ENCODE results near the gene COP1. TPM values are rescaled to one million over a fixed set of nuclear protein-coding genes. Genes with fewer than 3 reads are reported as not detected.

The COP1 gene
- total and polyA plus RNA-seq, 2 of the 8 experiments (the other 6 are each of a cell fraction or from before 2014, with no cell fraction given) = 26.2 to 44.9 TPM

DNA sequence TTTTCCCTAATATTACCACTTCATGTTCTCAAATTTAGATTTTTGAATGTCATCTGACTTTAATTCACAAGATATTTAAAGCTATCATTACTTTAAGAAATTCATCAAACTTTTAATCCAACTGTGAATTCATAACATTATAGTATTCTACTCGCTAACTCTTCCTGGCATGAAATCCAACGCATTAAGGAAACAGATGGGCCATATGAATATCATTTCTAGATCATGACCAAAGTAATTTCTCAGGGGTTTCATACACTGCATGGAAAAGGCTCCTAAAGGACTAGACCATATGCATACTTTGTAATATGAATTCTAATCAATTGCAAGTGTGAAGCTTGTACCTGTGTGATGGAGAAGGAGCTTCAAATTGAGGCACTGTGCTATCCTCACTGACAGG is 72.4 kb downstream of the COP1 start:
- no peak overlapping the region for H2BK120ac ChIP-seq (replicated peaks; ENCODE audit: low read depth, low read length)
- CTCF ChIA-PET (ENCODE audit: partially characterized antibody) = interaction anchor here (0.6 kb wide), 1 partner anchor 685 kb away, joined by 3 read pairs; no protein-coding TSS in a partner anchor
- no peak overlapping the region for H3K4me2 ChIP-seq (ENCODE audit: insufficient read depth in 1 of 2, low read depth in 2 of 2, low read length in 2 of 2)
- H3K27ac ChIP-seq (ENCODE audit: low read depth, low read length) = no peak overlapping the region
- peaks cover 4 to 5% of the 10 kb centered on the region in 2 experiments for H4K20me1 ChIP-seq (replicated peaks in 1 of 2; ENCODE audit: control insufficient read depth in 1 of 2, insufficient read depth in 2 of 2, low read length in 2 of 2)
- H3K23ac ChIP-seq (ENCODE audit: insufficient read length) = no peak overlapping the region
- peaks cover 0 to 2% (median 0%) of the 10 kb centered on the region in 4 experiments; a peak in 2 of 7 replicates for H3K4me1 ChIP-seq (replicated peaks in 1 of 4; ENCODE audit: control insufficient read depth in 3 of 4, insufficient read depth in 4 of 4, low read length in 3 of 4)
- no peak overlapping the region for H3K4me3 ChIP-seq (ENCODE audit: extremely low read depth in 1 of 4, insufficient read depth in 2 of 4, low read depth in 3 of 4, low read length in 4 of 4)
- no peaks in the 10 kb centered on the region for H3K79me1 ChIP-seq (ENCODE audit: low read depth, low read length)
- no peak overlapping the region for H2BK5ac ChIP-seq (ENCODE audit: low read depth, low read length)
- H3K79me2 ChIP-seq (ENCODE audit: control insufficient read depth in 1 of 2, insufficient read depth in 2 of 2, low read length in 2 of 2) = peaks cover 0 to 20% of the 10 kb centered on the region in 2 experiments; a peak in 2 of 4 replicates
- FAIRE-seq (no peak), DNase-seq (ENCODE audit: low read depth in 1 of 2, low spot score in 2 of 2) (no peak)
- no peak overlapping the region for H3K4ac ChIP-seq (replicated peaks; ENCODE audit: insufficient read length, low read depth, low read length)
- peaks cover 0 to 3% (median 0%) of the 10 kb centered on the region in 4 experiments; a peak in 1 of 8 replicates for H3K36me3 ChIP-seq (ENCODE audit: control insufficient read depth in 2 of 4, insufficient read depth in 4 of 4, low read length in 3 of 4)
- H4K5ac ChIP-seq (ENCODE audit: insufficient read length, low read depth, low read length) = no peak overlapping the region
- WGBS, 2 experiments (ENCODE audit: extremely low coverage in 1 of 2, insufficient coverage in 1 of 2, insufficient read length in 1 of 2, insufficient replicate concordance in 2 of 2, low coverage in 1 of 2, low lambda C conversion rate in 2 of 2, missing lambda C conversion rate in 1 of 2) = 70% methylated on average over 2 of the region's 2 CpGs; no CpG with 5 or more reads in 1 of the 2 experiments
- H3K27me3 ChIP-seq (replicated peaks in 1 of 4; ENCODE audit: control insufficient read depth in 3 of 4, extremely low read depth in 1 of 4, insufficient read depth in 3 of 4, low read length in 3 of 4) = no peaks in the 10 kb centered on the region
- no peak overlapping the region for H3K14ac ChIP-seq (ENCODE audit: insufficient read length)
- H3K9ac ChIP-seq (replicated peaks in 1 of 4; ENCODE audit: extremely low read depth in 1 of 4, low read depth in 3 of 4, low read length in 3 of 4) = no peak overlapping the region
- no peak overlapping the region for H3K56ac ChIP-seq (replicated peaks; ENCODE audit: insufficient read length, low read depth, low read length)
- H2AFZ ChIP-seq (ENCODE audit: low read length) = no peak overlapping the region
- H2BK20ac ChIP-seq (ENCODE audit: low read length) = no peak overlapping the region
- no peak overlapping the region for H2BK15ac ChIP-seq (ENCODE audit: low read length)
- H3K23me2 ChIP-seq (ENCODE audit: low read depth, low read length) = no peaks in the 10 kb centered on the region
- H3K9me3 ChIP-seq (ENCODE audit: insufficient read depth in 2 of 2, low read depth in 1 of 2, low read length in 1 of 2) = no peaks in the 10 kb centered on the region
- H2AK5ac ChIP-seq (ENCODE audit: low read depth, low read length) = no peak overlapping the region
- no peak overlapping the region for H3K18ac ChIP-seq (ENCODE audit: extremely low read depth, low read length)
- no peak overlapping the region for H4K8ac ChIP-seq (ENCODE audit: extremely low read depth, insufficient read depth, low read length)
- no peak overlapping the region for H4K91ac ChIP-seq (replicated peaks; ENCODE audit: insufficient read length, low read length)
- H2BK12ac ChIP-seq (ENCODE audit: low read depth, low read length) = no peak overlapping the region
- POLR2A ChIA-PET (ENCODE audit: partially characterized antibody) = no interaction called here
- TF ChIP-seq JUND (IDR thresholded peaks at IDR 0.05; ENCODE audit: low read length) (no peak), TEAD4 (IDR thresholded peaks at IDR 0.05; ENCODE audit: low read depth, low read length) (no peak), CHD2 (IDR thresholded peaks at IDR 0.05; ENCODE audit: low read length) (no peak), POU5F1 (IDR thresholded peaks at IDR 0.05; ENCODE audit: low read depth, low read length) (no peak), RFX5 (IDR thresholded peaks at IDR 0.05; ENCODE audit: borderline replicate concordance, low read depth, low read length) (no peak), BCL11A (IDR thresholded peaks at IDR 0.05; ENCODE audit: low read depth in 2 of 2, low read length in 2 of 2) (no peak), HDAC2 (IDR thresholded peaks at IDR 0.05; ENCODE audit: borderline replicate concordance in 1 of 2, low read depth in 2 of 2, low read length in 2 of 2) (no peak), CREB1 (IDR thresholded peaks at IDR 0.05) (no peak), CEBPB (IDR thresholded peaks at IDR 0.05; ENCODE audit: low read depth, low read length) (no peak), KDM1A (IDR thresholded peaks at IDR 0.05; ENCODE audit: borderline replicate concordance, low read length) (no peak)
- TF ChIP-seq, protein P1, sequence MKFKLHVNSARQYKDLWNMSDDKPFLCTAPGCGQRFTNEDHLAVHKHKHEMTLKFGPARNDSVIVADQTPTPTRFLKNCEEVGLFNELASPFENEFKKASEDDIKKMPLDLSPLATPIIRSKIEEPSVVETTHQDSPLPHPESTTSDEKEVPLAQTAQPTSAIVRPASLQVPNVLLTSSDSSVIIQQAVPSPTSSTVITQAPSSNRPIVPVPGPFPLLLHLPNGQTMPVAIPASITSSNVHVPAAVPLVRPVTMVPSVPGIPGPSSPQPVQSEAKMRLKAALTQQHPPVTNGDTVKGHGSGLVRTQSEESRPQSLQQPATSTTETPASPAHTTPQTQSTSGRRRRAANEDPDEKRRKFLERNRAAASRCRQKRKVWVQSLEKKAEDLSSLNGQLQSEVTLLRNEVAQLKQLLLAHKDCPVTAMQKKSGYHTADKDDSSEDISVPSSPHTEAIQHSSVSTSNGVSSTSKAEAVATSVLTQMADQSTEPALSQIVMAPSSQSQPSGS (IDR thresholded peaks at IDR 0.05; ENCODE audit: low read length) = no peak
- TF ChIP-seq, protein P2, sequence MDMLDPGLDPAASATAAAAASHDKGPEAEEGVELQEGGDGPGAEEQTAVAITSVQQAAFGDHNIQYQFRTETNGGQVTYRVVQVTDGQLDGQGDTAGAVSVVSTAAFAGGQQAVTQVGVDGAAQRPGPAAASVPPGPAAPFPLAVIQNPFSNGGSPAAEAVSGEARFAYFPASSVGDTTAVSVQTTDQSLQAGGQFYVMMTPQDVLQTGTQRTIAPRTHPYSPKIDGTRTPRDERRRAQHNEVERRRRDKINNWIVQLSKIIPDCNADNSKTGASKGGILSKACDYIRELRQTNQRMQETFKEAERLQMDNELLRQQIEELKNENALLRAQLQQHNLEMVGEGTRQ (IDR thresholded peaks at IDR 0.05; ENCODE audit: low read length) = no peak
